ENCODE results near the gene APOBEC3F.
"Not testable (repeated sequence)": the region's sequence is repeated elsewhere in the genome, so short reads cannot be mapped to it uniquely, and the experiment has no call there.

Gene APOBEC3F

GRCh38 chr22:39028281-39028680 lies 12.4 kb upstream of the APOBEC3F start:
- no peak for DNase-seq

GRCh38 chr22:39029227-39029626 lies 11.4 kb upstream of the APOBEC3F start:
- DNase-seq, result no peak

GRCh38 chr22:39030705-39031104 lies 10.0 kb upstream of the APOBEC3F start:
- DNase-seq, result no peak

GRCh38 chr22:39031434-39032295 lies 9.0 kb upstream of the APOBEC3F start:
- DNase-seq, result not testable (repeated sequence)

GRCh38 chr22:39037071-39037470 lies 3.6 kb upstream of the APOBEC3F start:
- not testable (repeated sequence) for DNase-seq

- no peak for DNase-seq
These were observed 1.1 kb upstream of the APOBEC3F start for GRCh38 chr22:39039306-39040126.

- not testable (repeated sequence) for DNase-seq
These were observed 518 bp upstream of the APOBEC3F start for GRCh38 chr22:39040155-39040537.

- DNase-seq, result no peak
These were observed 1.2 kb downstream of the APOBEC3F start for GRCh38 chr22:39041908-39042307.

- not testable (repeated sequence) for DNase-seq
These were observed 2.4 kb downstream of the APOBEC3F start for GRCh38 chr22:39043063-39043462.

- not testable (repeated sequence) for DNase-seq
These were observed 4.5 kb downstream of the APOBEC3F start for GRCh38 chr22:39045136-39045535.

- DNase-seq, result not testable (repeated sequence)
These were observed 8.8 kb downstream of the APOBEC3F start for GRCh38 chr22:39049486-39049885.

- DNase-seq, result not testable (repeated sequence)
These were observed 11.3 kb downstream of the APOBEC3F start for GRCh38 chr22:39051844-39052495.

- no peak for DNase-seq
These were observed 15.0 kb downstream of the APOBEC3F start for GRCh38 chr22:39055658-39056057.

GRCh38 chr22:39061290-39061689 lies 20.6 kb downstream of the APOBEC3F start:
- DNase-seq, result not testable (repeated sequence)

- not testable (repeated sequence) for DNase-seq
These were observed 21.3 kb downstream of the APOBEC3F start for GRCh38 chr22:39061951-39062350.

- peak; percentile 58 for DNase-seq
These were observed 23.2 kb downstream of the APOBEC3F start for GRCh38 chr22:39063904-39064303.

GRCh38 chr22:39066442-39067276 lies 26.0 kb downstream of the APOBEC3F start:
- not testable (repeated sequence) for DNase-seq

- no peak for DNase-seq
These were observed 27.5 kb downstream of the APOBEC3F start for GRCh38 chr22:39068033-39068785.

- DNase-seq, result no peak
These were observed 29.5 kb downstream of the APOBEC3F start for GRCh38 chr22:39070186-39070585.

- DNase-seq, result not testable (repeated sequence)
These were observed 31.9 kb downstream of the APOBEC3F start for GRCh38 chr22:39072581-39072981.

GRCh38 chr22:39073981-39074380 lies 33.3 kb downstream of the APOBEC3F start:
- no peak for DNase-seq
